Neural cell (in vitro differentiated cells): ENCODE measurements around the gene ANKRD55.

ENCODE experiments used
- EP300 ChIP-seq: fragments of 450-650 bp; conservative IDR thresholded peaks from 2 replicates; pipeline ENCODE4 v1.6.1; 2014; ENCODE audit warnings: antibody characterized with exemption, mild to moderate bottlenecking, moderate library complexity; ENCODE audit not compliant: poor library complexity, severe bottlenecking
- POLR2AphosphoS5 ChIP-seq: IDR thresholded peaks from 2 replicates; pipeline ENCODE4 v1.6.1; 2012
- RAD21 ChIP-seq: fragments of 450-650 bp; conservative IDR thresholded peaks from 2 replicates; pipeline ENCODE4 v1.6.1; 2014; ENCODE audit warnings: antibody characterized with exemption, mild to moderate bottlenecking, moderate library complexity
- TAF1 ChIP-seq: IDR thresholded peaks from 2 replicates; pipeline ENCODE4 v1.6.1; 2012; ENCODE audit warnings: low read depth
- TF ChIP-seq, protein P1 (sequence below): fragments of 450-650 bp; IDR thresholded peaks from 2 replicates; pipeline ENCODE4 v1.5.1; 2014; ENCODE audit warnings: antibody characterized with exemption, mild to moderate bottlenecking, moderate library complexity; ENCODE audit not compliant: poor library complexity, severe bottlenecking

DNA sequence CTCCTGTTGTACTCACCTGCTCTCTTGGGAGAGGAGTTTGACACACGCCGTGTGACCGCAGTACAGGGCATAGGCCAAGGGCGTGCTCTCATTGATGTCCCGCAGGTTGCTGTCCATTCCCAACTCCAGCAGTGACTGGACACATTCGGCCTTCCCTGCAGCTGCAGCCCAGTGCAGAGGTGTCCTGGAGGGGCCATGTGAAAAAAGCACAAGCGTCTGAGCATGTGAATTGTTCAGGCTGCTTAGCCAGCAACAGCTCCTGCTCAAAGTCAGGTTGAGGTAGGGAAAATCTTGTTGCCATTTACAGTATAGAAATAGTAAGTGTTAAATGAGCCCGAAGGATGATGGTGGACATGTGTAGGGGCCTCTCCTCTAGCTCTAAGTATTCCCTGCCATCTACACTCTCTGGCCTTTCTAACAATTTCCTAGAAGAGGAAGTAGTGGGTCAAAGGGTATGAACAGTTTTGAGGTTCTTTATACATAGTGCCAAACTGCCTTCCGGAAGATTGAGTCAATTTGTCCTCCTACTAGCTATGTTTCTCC lies 116.5 kb downstream of the ANKRD55 start:
- TF ChIP-seq POLR2AphosphoS5 (no peak), TAF1 (no peak), RAD21 (no peak), EP300 (no peak)
- TF ChIP-seq, protein P1, sequence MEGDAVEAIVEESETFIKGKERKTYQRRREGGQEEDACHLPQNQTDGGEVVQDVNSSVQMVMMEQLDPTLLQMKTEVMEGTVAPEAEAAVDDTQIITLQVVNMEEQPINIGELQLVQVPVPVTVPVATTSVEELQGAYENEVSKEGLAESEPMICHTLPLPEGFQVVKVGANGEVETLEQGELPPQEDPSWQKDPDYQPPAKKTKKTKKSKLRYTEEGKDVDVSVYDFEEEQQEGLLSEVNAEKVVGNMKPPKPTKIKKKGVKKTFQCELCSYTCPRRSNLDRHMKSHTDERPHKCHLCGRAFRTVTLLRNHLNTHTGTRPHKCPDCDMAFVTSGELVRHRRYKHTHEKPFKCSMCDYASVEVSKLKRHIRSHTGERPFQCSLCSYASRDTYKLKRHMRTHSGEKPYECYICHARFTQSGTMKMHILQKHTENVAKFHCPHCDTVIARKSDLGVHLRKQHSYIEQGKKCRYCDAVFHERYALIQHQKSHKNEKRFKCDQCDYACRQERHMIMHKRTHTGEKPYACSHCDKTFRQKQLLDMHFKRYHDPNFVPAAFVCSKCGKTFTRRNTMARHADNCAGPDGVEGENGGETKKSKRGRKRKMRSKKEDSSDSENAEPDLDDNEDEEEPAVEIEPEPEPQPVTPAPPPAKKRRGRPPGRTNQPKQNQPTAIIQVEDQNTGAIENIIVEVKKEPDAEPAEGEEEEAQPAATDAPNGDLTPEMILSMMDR: no peak
